NOMO-1 treated with dmso at 0.1 percent for 144 hours (cell line): ENCODE measurements around the gene SLC10A3.

Experiments
- DNase-seq: peaks from one replicate; lab custom pipeline; 2025; ENCODE audit not compliant: unreplicated experiment; lab: John Stamatoyannopoulos, UW

Gene SLC10A3

DNA sequence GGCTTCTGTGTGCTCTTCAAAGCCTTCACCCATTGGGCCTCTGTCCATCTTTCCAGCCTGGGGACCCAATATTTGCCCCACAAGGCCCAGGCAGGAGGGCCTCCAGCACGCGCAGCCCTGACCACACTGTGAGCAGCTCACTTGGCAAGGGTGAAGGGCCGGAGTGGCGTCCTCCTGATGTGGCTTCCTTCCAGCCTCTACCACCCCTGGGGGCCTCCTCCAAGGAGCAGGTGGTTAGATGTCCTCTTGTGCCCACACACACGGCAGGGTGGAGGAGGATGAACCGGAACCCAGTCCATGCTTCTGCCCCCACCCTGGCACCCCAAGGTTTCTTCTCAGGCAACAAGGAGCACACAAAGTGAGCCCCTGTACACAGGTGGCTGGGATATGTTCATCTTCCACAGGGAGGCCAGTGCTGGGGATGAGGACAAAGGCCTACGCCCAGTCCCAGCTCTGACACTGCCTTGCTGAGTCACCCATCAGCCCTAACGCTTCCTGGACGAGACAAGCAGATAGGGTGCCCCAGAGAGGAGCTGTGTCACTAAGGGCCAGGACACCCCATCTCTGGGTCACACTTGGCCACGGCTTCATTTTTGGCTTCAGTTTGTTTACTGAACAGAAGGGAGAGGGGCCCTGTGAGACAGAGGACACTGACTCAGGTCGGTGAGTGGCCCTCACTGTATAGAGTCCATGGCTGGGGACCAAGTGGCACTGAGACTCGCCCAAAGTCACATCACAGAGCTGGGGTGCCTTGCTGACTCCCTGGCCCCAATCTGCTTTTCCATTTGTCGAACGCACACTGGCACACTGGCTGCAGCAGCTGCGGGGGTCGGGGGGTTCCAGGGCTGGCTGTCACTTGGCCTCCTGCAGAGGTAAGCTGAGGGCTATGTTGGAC, 5.9 kb downstream of the SLC10A3 start:
- DNase-seq = no peak

DNA sequence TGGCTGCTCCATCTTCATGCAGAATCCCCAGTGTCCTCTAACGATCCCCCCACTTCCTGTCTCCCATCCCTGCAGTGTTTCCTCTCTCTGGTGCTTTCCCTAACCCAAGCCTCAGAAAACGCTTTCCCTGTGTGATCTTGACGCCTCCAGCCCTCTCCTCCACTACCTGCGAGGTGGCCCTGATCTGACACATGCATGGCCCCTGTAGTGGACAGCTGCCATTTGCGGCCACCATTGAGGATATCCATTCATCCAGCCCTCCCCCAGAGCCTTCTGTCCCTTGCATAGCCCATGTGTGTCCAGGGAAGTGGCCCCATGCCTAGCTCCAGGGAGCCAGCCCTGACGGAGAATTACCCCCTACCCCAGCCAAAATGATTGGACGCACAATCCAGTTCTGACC, 7.1 kb downstream of the SLC10A3 start:
- DNase-seq = no peak

DNA sequence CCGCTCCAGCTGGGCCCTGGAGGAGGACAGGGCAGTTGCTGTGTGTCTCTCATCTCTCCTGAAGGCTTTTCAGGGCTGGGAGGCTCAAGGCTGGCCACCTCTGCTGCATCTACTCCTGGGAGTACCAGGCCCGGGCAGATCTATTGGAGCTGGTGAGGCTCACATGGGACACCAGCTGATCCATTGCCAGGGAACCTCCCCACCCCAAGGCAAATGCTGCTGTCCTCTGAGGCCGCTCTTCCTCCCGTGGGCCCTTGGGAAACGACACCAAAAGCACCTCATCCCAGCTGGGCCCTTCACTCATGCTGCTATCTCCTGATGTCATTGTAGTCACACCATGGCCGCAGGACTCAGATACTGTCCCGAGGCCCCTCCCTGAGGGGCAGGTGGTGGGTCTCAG, 7.6 kb downstream of the SLC10A3 start:
- no peak for DNase-seq

DNA sequence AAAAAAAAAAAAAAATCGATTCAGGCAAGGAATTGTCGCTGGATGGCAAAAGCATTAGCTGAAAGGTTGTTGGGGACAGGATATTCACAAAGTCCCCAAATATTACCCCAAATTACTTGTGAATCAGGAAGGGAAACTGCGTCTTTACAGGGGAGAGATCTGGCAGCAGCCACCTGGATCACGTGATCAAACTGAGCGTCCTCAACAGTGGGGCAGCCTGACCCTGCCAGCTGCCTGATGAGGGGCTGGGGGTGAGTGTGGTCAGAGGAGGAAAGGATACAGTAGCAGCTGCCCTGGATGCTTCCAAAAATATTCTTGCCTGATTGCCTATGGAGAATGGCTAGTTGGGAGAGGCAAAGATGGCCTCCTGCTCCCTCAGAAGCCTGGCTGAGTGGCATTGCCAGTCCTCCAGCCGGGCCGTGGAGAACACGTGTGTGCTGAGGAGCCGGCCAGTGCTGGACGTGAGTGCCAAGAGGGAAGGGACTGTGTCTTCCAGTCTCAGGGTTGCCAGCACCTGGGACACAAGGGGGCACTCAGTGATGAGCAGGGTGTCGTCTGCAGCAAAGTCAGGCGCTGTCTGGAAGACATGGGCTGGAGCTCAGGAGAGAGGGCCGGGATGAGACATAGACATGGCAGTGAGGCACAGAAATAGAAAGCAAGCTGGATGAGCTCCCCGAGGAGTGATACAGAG, 8.4 kb downstream of the SLC10A3 start:
- no peak for DNase-seq

DNA sequence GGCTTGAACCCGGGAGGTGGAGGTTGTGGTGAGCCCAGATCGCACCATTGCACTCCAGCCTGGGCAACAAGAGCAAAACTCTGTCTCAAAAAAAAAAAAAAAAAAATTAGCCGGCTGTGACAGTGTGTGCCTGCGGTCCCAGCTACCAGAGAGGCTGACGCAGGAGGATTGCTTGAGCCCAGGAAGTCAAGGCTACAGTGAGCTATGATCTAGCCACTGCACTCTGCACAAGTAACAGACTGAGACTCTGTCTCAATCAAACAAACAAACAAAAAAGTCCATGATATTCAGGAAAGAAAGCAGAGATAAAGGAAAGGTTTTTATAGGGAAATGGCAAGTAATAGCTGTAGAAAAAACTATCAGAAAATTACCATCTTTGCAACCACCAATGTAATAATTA, 9.2 kb downstream of the SLC10A3 start:
- no peak for DNase-seq

DNA sequence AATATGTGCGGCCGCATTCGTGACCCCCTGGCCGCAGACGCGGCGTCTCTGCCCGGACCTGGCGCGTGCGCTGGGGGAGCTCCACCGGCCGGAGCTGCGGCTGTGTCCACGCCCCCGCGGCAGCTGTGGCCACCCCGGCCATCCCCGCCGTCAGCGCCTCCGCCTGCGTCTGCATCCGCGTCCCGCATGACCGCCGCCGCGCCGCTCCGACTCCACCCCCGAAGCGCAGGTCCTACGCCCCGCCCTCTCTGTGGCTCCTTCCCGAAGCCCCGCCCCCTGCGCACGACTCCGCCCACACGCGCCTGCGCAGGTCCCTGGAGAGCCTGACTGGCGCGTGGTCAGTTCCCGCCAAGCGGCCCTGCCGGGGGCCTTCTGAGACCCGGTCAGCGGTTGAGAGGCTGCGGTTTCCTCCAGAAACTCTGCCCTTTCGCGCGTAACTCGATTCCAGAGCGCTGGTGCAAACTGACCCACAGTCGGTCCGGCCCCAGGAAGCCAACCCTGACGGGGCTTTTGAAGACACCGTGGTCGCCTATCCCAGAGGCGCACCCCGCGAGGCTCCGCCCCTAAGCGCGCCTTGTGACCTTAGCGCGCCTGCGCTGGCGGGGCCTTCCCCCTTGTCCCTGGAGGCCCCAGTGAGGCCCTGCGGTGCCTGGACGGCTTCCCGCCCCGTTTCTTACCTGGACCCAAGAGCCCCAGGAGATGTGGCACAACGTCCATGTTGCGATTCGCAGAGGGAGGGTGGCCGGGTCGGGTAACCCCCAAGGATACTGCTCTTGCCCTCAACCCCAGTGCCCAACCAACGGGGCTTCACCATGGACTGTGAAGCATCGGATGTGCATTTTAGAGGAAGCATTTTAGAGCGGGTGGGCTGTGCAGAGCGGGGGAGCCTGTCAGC, 11.5 kb downstream of the SLC10A3 start, which contains the start of gene LAGE3:
Gene LAGE3, minus strand, starts transcription at position 554 of the 895 bp plus-strand sequence. Its CDS starts 366 bp downstream, at position 188.
- peak; percentile 73 for DNase-seq

DNA sequence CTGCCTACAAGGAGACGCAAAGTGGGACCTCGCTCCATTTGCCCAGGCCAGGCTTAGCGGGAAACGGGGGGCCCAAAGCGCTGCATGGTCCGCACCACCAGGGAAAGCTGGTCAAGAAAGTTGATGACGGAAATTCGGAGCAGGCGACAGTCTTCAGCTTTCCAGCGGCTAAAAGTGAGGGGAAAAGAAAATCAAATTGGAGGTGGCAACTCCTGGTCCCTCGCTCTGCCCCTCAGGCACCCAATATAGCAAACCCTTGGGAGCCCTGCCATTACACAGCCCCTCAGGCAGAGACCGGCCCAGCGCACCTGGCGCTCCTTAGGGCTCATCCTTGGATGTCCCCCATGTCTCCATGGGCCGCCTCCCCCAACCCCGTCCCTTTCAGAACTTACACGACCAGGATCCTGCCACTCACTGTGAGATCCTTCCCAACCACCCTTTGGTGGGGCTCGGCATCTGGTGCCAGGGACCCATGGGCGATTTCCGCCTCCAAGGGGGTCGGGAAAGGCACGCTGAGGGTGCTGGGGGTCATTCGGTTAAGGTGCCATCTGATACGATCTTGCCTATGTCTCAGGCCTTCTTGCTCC, 12.4 kb downstream of the SLC10A3 start:
- DNase-seq = no peak

DNA sequence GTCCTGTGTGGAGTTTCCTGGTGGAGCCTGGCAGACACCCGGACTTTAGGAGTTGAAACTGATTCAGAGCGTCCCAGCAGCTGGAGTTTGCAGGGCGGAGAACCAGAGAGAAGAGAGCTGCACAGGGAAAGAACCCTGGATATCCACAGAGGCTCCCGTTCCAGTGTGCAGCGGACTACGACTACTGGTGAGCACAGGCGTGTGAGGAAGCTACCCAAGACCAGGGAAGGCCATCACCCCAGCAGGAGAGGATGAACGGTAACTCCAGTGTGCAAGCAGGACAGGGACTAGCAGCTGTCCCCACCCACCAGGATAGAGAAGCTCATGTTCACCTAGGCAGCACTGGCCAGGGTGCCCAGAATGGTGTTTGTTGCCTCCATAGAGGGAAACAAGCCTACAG, 13.6 kb downstream of the SLC10A3 start:
- DNase-seq = no peak

DNA sequence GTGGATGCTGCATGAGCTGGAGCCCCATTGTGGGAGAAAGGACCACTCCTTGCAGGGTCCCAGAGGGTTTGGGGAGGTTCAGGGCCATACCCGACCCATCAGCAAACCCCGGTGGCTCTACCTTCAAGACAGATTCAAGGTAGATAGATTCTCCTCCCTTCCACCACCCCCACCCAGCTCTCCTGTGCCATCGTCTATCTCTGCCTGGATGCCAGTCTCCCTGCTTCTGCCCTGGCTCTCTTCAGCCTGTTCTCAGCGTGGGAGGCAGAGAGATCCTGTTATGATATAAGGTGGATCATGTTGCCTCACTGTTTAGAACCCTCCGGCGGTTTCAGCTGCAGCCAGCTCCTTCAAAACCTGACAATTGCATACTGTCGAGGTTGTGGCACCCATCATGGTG, 16.7 kb downstream of the SLC10A3 start:
- DNase-seq = no peak

DNA sequence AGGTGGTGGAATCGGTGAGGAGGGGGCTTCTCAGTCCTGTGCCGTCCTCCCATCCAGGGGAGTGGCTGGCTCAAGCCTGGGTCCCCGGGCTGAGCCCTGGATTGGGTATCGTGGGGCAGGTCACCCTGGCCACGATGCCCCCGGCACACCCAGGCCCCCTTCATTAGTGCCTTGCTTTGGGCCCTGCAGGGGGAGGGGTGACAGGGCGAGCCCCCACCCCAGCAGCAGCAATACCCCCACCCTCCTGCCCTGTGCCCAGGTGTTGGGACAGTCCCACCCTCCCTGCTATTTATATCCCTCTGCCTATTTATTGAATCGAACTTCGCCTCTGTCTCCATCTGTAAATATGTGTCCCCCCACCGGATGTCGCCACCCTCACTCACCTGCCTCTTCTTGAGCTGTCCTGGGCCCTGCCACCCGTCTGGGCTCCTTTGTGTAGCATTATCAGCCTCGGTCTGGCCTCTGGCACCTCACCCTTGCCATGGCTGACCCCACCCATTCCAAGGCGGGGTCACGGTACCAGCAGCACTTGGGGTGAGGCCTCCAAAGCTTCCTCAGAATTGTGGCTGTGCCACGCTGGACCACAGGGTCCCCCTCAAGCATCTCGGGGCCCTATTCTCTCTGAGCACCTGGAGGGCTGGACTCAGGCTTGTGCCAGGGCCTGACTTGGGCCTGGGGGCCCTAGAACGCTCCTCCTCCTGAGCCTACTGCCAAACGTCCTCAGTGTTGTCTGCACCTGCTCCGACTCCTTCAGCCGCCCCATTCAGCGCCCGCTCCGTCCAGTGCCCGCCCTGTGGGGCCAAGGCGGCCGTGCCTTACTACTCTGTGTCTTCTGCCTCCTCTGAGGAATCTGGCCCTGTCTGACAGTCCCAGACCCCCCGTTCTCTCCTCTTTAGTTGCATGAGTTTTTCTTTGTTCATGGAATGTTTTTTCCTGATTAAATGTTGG, 17.5 kb downstream of the SLC10A3 start:
- no peak for DNase-seq

DNA sequence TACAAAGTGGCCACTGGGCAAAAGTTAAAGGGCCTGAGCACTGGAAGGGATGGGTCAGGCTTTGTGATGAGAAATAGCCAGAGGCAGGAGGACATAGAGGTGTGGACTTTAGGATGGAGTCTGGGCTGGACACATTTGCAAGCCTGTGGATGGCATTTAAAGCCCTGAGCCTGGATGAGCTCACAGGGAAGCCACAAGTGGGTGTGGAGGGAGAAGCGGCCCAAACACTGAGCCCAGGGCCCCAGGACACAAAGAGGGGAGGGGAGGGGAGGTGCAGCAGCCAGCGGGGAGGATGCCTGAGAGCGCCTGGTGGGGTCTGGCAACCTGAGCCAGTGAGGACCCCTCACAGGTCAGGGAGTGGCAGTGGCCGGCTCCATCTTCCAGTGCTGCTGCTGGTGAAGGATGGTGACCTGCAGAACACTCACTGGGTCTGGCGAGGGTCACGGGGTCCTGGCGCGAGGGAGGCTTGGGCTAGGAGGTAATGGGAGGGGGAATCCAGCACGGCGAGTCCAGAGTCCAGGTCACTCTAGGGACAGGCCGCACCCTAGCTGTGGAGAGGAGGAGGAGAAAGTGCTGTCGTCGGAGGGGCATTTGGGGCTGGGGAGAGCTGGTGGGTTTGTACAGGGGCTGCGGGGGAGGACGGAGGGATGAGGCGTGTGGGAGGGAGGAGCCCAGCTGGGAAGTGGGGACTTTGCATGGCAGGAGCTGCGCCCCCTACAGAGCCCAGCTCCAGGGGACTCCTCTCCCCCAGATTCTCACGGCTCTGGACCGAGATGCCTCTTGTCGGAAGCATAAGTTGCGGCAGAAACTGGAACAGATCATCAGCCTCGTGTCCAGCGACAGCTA, 18.4 kb downstream of the SLC10A3 start:
- no peak for DNase-seq

DNA sequence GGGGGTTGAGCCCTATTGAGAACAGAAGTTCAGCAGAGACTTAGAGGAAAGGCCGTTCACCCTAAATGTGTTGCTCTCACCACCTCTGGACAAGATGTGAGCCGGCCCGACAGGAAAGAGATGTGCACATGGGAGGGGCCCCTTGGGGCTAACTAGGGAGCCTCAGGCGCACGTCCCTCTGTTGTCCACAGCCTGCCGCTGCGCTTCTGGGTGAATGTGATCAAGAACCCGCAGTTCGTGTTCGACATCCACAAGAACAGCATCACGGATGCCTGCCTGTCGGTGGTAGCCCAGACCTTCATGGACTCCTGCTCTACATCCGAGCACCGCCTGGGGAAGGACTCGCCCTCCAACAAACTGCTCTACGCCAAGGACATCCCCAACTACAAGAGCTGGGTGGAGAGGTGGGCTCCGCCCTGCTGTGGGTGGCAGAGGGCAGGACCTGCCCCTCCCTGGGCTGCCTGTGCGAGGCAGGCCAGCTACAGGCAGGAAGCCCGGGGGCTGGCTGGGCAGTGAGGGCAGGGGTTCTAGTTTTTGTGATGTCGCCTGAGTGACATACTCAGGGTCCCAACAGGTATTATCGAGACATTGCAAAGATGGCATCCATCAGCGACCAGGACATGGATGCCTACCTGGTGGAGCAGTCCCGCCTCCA, 19.4 kb downstream of the SLC10A3 start:
- no peak for DNase-seq

DNA sequence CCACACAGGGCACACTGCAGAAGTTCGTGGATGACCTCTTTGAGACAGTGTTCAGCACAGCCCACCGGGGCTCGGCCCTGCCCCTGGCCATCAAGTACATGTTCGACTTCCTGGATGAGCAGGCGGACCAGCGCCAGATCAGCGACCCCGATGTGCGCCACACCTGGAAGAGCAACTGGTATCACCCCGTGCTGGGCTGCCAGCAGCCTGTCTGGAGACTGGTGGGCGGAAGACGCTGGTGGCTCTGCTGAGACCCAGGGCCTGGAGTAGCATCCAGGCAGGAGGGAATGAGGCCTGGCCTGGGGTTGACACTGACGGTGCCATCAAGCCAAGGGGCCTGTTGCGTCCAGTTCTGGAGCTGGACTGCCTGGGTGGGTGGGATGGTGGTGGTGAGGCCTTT, 20.0 kb downstream of the SLC10A3 start:
- no peak for DNase-seq

DNA sequence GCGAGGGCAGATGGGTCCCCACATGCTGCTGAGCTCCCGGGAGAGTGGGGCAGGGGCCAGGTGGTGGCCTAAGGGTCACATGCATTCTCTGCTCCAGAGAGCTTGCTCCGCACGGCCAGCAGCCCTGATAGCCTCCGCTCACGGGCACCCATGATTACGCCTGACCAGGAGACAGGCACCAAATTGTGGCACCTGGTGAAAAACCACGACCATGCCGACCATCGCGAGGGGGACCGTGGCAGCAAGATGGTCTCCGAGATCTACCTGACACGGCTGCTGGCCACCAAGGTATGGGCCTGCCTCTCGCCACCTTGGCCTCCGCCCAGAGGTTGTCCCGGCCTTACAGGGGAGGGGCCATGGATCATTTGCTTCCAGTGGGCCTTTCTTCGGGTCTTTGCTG, 20.5 kb downstream of the SLC10A3 start:
- no peak for DNase-seq

DNA sequence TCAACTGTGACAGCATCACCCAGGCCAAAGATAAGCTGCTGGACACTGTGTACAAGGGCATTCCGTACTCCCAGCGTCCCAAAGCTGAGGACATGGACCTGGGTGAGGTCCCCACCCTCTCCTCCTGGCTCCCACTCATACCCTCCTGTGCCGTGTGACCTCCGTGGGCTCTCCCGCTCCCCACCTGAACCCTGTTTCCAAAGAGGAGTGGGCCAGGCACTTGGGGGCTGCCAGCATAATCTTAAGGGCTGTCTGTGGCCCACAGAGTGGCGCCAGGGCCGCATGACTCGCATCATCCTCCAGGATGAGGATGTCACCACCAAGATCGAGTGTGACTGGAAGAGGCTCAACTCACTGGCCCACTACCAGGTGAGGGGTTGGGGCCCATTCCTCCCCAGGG, 21.3 kb downstream of the SLC10A3 start:
- no peak for DNase-seq

DNA sequence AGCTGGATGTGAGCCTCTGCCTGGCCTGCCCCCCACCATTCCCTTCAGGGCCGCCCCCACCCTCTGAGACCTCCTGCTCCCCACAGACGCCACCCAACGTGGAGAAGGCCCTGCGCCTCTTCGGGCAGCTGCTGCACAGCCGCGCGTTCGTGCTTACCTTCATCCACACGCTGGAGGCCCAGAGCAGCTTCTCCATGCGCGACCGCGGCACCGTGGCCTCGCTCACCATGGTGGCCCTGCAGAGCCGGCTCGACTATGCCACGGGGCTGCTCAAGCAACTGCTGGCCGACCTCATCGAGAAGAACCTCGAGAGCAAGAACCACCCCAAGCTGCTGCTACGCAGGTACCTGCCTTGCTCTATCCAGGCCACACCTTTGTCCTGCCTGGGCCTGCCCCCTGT, 22.2 kb downstream of the SLC10A3 start:
- DNase-seq = no peak

DNA sequence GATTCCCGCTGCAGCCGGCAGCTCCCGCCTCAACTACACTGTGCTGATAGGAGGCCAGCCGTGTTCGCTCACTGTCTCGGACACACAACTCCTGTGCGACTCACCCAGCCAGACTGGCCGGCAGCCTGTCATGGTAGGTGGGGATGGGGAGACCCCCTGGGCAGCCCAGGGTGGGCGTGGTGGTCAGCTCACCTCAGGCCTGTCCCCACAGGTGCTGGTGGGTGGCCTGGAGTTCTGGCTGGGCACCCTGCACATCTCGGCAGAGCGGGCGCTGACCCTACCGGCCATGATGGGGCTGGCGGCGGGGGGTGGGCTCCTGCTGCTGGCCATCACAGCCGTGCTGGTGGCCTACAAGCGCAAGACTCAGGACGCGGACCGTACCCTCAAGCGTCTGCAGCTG, 22.9 kb downstream of the SLC10A3 start:
- DNase-seq = no peak

DNA sequence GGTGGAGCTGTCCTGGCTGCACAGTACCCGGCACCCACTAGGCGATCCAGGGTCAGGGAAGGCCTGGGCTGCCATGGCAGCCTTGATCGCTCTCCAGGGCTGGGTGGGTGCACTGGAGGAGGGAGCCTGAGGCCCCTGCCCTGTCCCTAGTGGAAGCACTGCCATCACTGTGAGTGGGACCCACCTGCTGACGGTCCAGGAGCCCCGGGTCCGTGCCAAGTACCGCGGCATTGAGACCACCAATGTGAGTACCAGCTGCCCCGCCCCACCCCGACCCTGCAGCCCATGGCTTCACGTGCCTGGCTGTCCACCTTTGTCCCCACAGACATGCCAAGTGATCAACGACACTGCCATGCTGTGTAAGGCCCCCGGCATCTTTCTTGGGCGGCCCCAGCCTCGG, 23.5 kb downstream of the SLC10A3 start:
- DNase-seq = no peak
